A549 (cell line): ENCODE results near the gene MAPKAP1. TPM values are rescaled to one million over a fixed set of nuclear protein-coding genes. Genes with fewer than 3 reads are reported as not detected.

Source experiments
- ATAC-seq, 2 experiments: fragments of 200-7000 bp in 1 of 2; fragments of >200 bp in 1 of 2; cut with Nextera tagmentation in 1 of 2; cut with Tn5 transposase in 1 of 2; 3 replicates each; pipeline versions ENCODE4 v1.8.0 to v1.9.1; 2018 to 2020; ENCODE audit warnings: mild to moderate bottlenecking in 1 of 2, moderate library complexity in 1 of 2
- CTCF ChIA-PET: fragments of 300-600 bp; sonication (Branson Sonifier 250); formaldehyde crosslinking; extraction: SDS; loops from one replicate; lab custom pipeline; 2021; ENCODE audit warnings: antibody characterized with exemption, inconsistent platforms; lab: Yijun Ruan, JAX
- POLR2A ChIA-PET: fragments of 350-600 bp; formaldehyde crosslinking; extraction: SDS; loops from one replicate; lab custom pipeline; 2021; ENCODE audit warnings: antibody characterized with exemption, inconsistent platforms; lab: Yijun Ruan, JAX
- DNase-seq, 2 experiments: peaks; one replicate each; pipeline versions ENCODE4 v3.0.0 to v3.0.0-alpha.2; 2011 to 2016; ENCODE audit warnings: low read depth in 1 of 2, low spot score in 1 of 2
- FAIRE-seq: peaks from 2 replicates; lab custom pipeline; 2011; peaks lifted over from hg19 to GRCh38; lab: Jason Lieb, UNC
- H3K27ac ChIP-seq, 2 experiments: fragments of >200 bp; sonication (Bioruptor Twin); formaldehyde crosslinking; 3 replicates each; pipeline ENCODE4 v1.5.1; 2016 to 2017
- H3K4me1 ChIP-seq: fragments of >200 bp; sonication (Bioruptor Twin); formaldehyde crosslinking; 3 replicates; pipeline ENCODE4 v1.6.1; 2016
- H3K4me2 ChIP-seq: fragments of >200 bp; sonication (Bioruptor Twin); formaldehyde crosslinking; 3 replicates; pipeline ENCODE4 v1.6.1; 2016
- H3K4me3 ChIP-seq: fragments of >200 bp; sonication (Bioruptor Twin); formaldehyde crosslinking; 3 replicates; pipeline ENCODE4 v1.5.1; 2016
- H3K9me3 ChIP-seq: fragments of >200 bp; sonication (Bioruptor Twin); formaldehyde crosslinking; 3 replicates; pipeline ENCODE4 v1.6.1; 2016
- CEBPB ChIP-seq, 2 experiments: fragments of >200 bp in 1 of 2; sonication (Bioruptor Twin) in 1 of 2; formaldehyde crosslinking in 1 of 2; IDR thresholded peaks; 2 replicates each; pipeline ENCODE4 v1.6.1; 2012 to 2016
- EHMT2 ChIP-seq: fragments of 200-600 bp; sonication (generic); IDR thresholded peaks from 2 replicates; pipeline ENCODE4 v1.6.1; 2016; ENCODE audit warnings: antibody characterized with exemption, low read depth, mild to moderate bottlenecking, moderate library complexity
- EP300 ChIP-seq, 2 experiments: fragments of >200 bp; sonication (Bioruptor Twin); formaldehyde crosslinking; IDR thresholded peaks; 2 replicates in 1 of 2; 3 replicates in 1 of 2; pipeline ENCODE4 v1.6.1; 2016 to 2017
- ESRRA ChIP-seq: fragments of 150-350 bp; IDR thresholded peaks from 2 replicates; pipeline ENCODE4 v1.6.1; 2014; ENCODE audit warnings: mild to moderate bottlenecking, low read length, borderline replicate concordance
- FOSB ChIP-seq: fragments of 250-450 bp; sonication (Bioruptor Pico); IDR thresholded peaks from 2 replicates; pipeline ENCODE4 v1.5.0; 2020; ENCODE audit warnings: mild to moderate bottlenecking, moderate library complexity
- GATA3 ChIP-seq: IDR thresholded peaks from 2 replicates; pipeline ENCODE4 v1.6.1; 2012; ENCODE audit warnings: borderline replicate concordance
- HDAC2 ChIP-seq: fragments of 200-600 bp; sonication (generic); IDR thresholded peaks from 2 replicates; pipeline ENCODE4 v1.6.1; 2016
- HEYL ChIP-seq: fragments of 250-450 bp; sonication (Bioruptor Pico); IDR thresholded peaks from 2 replicates; pipeline ENCODE4 v1.8.0; 2021; ENCODE audit warnings: mild to moderate bottlenecking, moderate library complexity
- NFE2L2 ChIP-seq: fragments of 150-350 bp; conservative IDR thresholded peaks from 2 replicates; pipeline ENCODE4 v1.6.1; 2014; ENCODE audit warnings: low read length
- POLR2AphosphoS2 ChIP-seq: conservative IDR thresholded peaks from 2 replicates; pipeline ENCODE4 v1.6.1; 2012; ENCODE audit warnings: low read length, improper control_type of control experiment, inconsistent platforms
- RNF2 ChIP-seq: fragments of 200-600 bp; sonication (generic); IDR thresholded peaks from 2 replicates; pipeline ENCODE4 v1.6.1; 2016; ENCODE audit warnings: low read depth, mild to moderate bottlenecking, antibody characterized with exemption, moderate library complexity, borderline replicate concordance
- TP53 ChIP-seq: fragments of 250-450 bp; sonication (Bioruptor Pico); IDR thresholded peaks from 2 replicates; pipeline ENCODE4 v1.5.0; 2021; ENCODE audit warnings: mild to moderate bottlenecking, moderate library complexity
- ZSCAN20 ChIP-seq: fragments of 250-450 bp; sonication (Bioruptor Pico); IDR thresholded peaks from 2 replicates; pipeline ENCODE4 v1.8.0; 2022; ENCODE audit warnings: mild to moderate bottlenecking, moderate library complexity
- WGBS: methylation state at CpG from one replicate; pipeline ENCODE4 v1.1.6; 2017; ENCODE audit errors: missing lambda C conversion rate; 5-methylcytosine and 5-hydroxymethylcytosine counted together
- polyA plus RNA-seq, 4 experiments: library from polyadenylated mRNA; depleted of rRNA in 3 of 4; stranded (reverse); fragments of >200 nt; fragmentation: RNase III in 1 of 4; extraction: RNeasy Plus Mini Kit Qiagen cat#74134 plus additional on column Dnase treatment in 1 of 4; gene quantifications; 2 replicates in 3 of 4; 3 replicates in 1 of 4; pipeline ENCODE4 v1.2.3, GENCODE V29; 2011 to 2017
- TF ChIP-seq, protein P1 (sequence below): fragments of >200 bp; sonication (Bioruptor Twin); formaldehyde crosslinking; IDR thresholded peaks from 3 replicates; pipeline ENCODE4 v1.6.1; 2016
- TF ChIP-seq, protein P2 (sequence below): fragments of >200 bp; sonication (Bioruptor Twin); formaldehyde crosslinking; IDR thresholded peaks from 3 replicates; pipeline ENCODE4 v1.5.1; 2016
- TF ChIP-seq, protein P3 (sequence below): fragments of 450-650 bp; IDR thresholded peaks from 2 replicates; pipeline ENCODE4 v1.6.1; 2014; ENCODE audit warnings: antibody characterized with exemption
- TF ChIP-seq, protein P4 (sequence below): fragments of 250-450 bp; sonication (Bioruptor Pico); IDR thresholded peaks from 2 replicates; pipeline ENCODE4 v1.5.0; 2021; ENCODE audit warnings: mild to moderate bottlenecking, moderate library complexity, borderline replicate concordance
- TF ChIP-seq, protein P5 (sequence below): IDR thresholded peaks from 2 replicates; pipeline ENCODE4 v1.6.1; 2012

MAPKAP1 gene
- polyA plus RNA-seq, 2 of the 4 experiments (the other 2 are of a cell fraction): 49.9 to 119 TPM

DNA sequence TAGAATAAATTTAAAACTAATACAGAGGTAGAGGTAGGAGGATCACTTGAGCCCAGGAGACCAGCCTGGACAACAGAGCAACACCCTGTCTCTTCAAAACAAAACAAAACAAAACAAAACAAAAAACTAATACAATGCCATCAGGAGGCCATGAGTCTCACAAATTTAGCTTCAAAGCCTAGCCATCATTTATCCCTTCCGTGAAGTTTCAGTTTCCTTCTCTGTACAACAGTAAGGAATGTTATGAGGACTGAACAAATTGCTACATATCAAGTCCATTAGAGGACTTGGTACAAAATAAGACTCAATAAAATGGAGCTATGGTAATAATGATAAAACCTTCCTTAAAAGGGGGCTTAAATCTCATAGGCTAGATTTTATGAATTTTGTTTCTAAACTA, 60.8 kb downstream of the MAPKAP1 start (continued):
- TF ChIP-seq, protein P1, sequence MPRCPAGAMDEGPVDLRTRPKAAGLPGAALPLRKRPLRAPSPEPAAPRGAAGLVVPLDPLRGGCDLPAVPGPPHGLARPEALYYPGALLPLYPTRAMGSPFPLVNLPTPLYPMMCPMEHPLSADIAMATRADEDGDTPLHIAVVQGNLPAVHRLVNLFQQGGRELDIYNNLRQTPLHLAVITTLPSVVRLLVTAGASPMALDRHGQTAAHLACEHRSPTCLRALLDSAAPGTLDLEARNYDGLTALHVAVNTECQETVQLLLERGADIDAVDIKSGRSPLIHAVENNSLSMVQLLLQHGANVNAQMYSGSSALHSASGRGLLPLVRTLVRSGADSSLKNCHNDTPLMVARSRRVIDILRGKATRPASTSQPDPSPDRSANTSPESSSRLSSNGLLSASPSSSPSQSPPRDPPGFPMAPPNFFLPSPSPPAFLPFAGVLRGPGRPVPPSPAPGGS: no peak
- no peak for TF ChIP-seq POLR2AphosphoS2
- TF ChIP-seq GATA3: no peak
- TF ChIP-seq, protein P2, sequence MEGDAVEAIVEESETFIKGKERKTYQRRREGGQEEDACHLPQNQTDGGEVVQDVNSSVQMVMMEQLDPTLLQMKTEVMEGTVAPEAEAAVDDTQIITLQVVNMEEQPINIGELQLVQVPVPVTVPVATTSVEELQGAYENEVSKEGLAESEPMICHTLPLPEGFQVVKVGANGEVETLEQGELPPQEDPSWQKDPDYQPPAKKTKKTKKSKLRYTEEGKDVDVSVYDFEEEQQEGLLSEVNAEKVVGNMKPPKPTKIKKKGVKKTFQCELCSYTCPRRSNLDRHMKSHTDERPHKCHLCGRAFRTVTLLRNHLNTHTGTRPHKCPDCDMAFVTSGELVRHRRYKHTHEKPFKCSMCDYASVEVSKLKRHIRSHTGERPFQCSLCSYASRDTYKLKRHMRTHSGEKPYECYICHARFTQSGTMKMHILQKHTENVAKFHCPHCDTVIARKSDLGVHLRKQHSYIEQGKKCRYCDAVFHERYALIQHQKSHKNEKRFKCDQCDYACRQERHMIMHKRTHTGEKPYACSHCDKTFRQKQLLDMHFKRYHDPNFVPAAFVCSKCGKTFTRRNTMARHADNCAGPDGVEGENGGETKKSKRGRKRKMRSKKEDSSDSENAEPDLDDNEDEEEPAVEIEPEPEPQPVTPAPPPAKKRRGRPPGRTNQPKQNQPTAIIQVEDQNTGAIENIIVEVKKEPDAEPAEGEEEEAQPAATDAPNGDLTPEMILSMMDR: no peak

DNA sequence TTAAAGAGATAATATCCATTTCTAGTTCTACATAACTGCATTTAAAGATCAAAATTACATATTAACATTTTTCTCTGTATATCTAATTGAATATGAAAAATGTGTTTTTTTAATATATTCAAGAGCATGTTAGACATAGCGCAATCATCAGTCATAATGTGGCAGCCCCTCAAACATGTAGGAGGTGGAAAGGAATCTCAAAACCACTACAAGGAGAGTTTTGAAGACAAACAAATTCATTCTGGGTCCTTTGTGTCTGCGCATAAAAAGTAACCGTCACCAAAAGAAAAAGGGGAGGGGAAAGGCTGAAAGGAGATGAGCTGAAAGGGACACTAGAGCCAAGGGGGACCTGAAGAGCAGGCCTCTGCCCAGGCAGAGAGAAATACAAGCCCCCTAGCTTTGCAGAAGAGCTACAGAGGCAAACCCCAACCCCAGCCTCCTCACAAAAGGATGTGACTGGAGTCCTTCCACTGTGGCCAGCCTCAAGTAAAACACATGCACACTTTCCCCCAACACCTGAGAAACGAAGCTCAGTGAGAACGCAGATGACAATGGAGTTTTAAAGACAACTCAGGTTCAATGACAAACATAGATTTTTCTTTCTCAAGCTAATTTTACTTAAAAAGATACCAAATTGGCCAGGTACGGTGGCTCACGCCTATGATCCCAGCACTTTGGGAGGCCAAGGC, 62.0 kb downstream of the MAPKAP1 start:
- ATAC-seq (no peak), DNase-seq (no peak)
- no peaks in the 10 kb centered on the region for H3K9me3 ChIP-seq
- H3K27ac ChIP-seq: no peak overlapping the region
- H3K4me1 ChIP-seq: peaks cover 11% of the 10 kb centered on the region
- 96% methylated on average over 7 of the region's 7 CpGs for WGBS
- CTCF ChIA-PET: interaction anchor here (0.7 to 1.0 kb wide), 3 partner anchors 13 to 22 kb away, joined by 3 to 5 read pairs (median 4); no protein-coding TSS in a partner anchor
- TF ChIP-seq, protein P3, sequence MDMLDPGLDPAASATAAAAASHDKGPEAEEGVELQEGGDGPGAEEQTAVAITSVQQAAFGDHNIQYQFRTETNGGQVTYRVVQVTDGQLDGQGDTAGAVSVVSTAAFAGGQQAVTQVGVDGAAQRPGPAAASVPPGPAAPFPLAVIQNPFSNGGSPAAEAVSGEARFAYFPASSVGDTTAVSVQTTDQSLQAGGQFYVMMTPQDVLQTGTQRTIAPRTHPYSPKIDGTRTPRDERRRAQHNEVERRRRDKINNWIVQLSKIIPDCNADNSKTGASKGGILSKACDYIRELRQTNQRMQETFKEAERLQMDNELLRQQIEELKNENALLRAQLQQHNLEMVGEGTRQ: no peak
- TF ChIP-seq TP53 (no peak), ZSCAN20 (CRISPR knock-in tag) (no peak), NFE2L2 (no peak), CEBPB (IDR thresholded peaks at IDR 0.05) (no peak), EHMT2 (no peak)
- TF ChIP-seq, protein P2: no peak
- TF ChIP-seq, protein P4, sequence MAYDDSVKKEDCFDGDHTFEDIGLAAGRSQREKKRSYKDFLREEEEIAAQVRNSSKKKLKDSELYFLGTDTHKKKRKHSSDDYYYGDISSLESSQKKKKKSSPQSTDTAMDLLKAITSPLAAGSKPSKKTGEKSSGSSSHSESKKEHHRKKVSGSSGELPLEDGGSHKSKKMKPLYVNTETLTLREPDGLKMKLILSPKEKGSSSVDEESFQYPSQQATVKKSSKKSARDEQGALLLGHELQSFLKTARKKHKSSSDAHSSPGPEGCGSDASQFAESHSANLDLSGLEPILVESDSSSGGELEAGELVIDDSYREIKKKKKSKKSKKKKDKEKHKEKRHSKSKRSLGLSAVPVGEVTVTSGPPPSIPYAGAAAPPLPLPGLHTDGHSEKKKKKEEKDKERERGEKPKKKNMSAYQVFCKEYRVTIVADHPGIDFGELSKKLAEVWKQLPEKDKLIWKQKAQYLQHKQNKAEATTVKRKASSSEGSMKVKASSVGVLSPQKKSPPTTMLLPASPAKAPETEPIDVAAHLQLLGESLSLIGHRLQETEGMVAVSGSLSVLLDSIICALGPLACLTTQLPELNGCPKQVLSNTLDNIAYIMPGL: no peak
- TF ChIP-seq, protein P5, sequence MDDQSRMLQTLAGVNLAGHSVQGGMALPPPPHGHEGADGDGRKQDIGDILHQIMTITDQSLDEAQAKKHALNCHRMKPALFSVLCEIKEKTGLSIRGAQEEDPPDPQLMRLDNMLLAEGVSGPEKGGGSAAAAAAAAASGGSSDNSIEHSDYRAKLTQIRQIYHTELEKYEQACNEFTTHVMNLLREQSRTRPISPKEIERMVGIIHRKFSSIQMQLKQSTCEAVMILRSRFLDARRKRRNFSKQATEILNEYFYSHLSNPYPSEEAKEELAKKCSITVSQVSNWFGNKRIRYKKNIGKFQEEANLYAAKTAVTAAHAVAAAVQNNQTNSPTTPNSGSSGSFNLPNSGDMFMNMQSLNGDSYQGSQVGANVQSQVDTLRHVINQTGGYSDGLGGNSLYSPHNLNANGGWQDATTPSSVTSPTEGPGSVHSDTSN: no peak
- TF ChIP-seq, all 56 proteins: peak for 0
- POLR2A ChIA-PET: interaction anchor here (0.6 kb wide), 1 partner anchor 397 kb away, joined by 3 read pairs; no protein-coding TSS in a partner anchor
- no peak overlapping the region for H3K4me3 ChIP-seq
- no peak for FAIRE-seq
- no peak overlapping the region for H3K4me2 ChIP-seq

DNA sequence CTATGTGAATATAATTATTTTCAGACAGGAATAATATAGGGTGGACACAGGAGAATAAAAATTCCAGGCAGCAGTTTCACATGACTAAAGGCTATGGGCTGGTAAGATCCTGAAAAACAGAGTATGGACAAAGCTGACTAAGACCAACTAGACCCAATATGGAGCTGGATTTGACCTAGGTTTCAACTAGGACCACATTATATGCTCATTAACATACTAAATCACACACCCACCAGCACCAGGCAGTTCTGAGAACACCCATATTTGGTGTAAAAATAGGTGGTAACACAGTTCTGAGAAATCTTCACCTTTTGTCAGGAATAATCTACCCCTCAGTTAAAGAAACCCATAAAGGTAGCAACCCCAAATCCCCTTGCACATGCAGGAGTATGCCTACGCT, 64.7 kb downstream of the MAPKAP1 start:
- WGBS: 96% methylated on average over 1 of the region's 1 CpG
- DNase-seq (no peak), ATAC-seq (no peak), FAIRE-seq (no peak)
- H3K4me1 ChIP-seq: no peaks in the 10 kb centered on the region
- no peaks in the 10 kb centered on the region for H3K9me3 ChIP-seq
- CTCF ChIA-PET: interaction anchor here (0.6 kb wide), 1 partner anchor 235 kb away, joined by 3 read pairs; no protein-coding TSS in a partner anchor
- TF ChIP-seq GATA3 (no peak), ESRRA (no peak), EP300 (IDR thresholded peaks at IDR 0.05) (no peak), RNF2 (no peak), FOSB (CRISPR knock-in tag) (no peak), HDAC2 (no peak), HEYL (CRISPR knock-in tag) (no peak)
- TF ChIP-seq, protein P4: no peak
- no peak overlapping the region for H3K27ac ChIP-seq
- no peak overlapping the region for H3K4me3 ChIP-seq
- POLR2A ChIA-PET: no interaction called here
- no peak overlapping the region for H3K4me2 ChIP-seq
